ENCODE results near the gene PGS1. TPM values are rescaled to one million over a fixed set of nuclear protein-coding genes. Genes with fewer than 3 reads are reported as not detected.
"Not testable (repeated sequence)": the region's sequence is repeated elsewhere in the genome, so short reads cannot be mapped to it uniquely, and the experiment has no call there.

Gene PGS1
- polyA plus RNA-seq: 10 to 100 TPM; 17.0 to 27.5 (median 27.2) TPM

- Mint-ChIP-seq H3K4me1 (peaks cover 42 to 44% of the 10 kb centered on the region in 2 donors), H3K27ac (peak within 1 kb of the TSS; percentile 85 to 97 (median 92)), H3K27me3 (ENCODE audit: low read depth in 3 of 3) (peaks cover 0 to 22% (median 8%) of the 10 kb centered on the region in 3 donors), H3K9me3 (no peaks in the 10 kb centered on the region), H3K4me3 (peak within 1 kb of the TSS; percentile 90 to 97 (median 94)), H3K36me3 (no peaks in the 10 kb centered on the region)
- peak; percentile 84 to 86 (median 86) for DNase-seq
Measured at GRCh38 chr17:78378225-78379130, at the start of gene PGS1. PGS1 (plus strand) TSS chr17:78378649; CDS start chr17:78378666, 17 bp downstream.

GRCh38 chr17:78329263-78330059, 49.0 kb upstream of the PGS1 start:
- Mint-ChIP-seq H3K9me3 (peaks cover 0 to 1% (median 0%) of the 10 kb centered on the region in 6 donors), H3K27me3 (ENCODE audit: low read depth in 3 of 3) (peaks cover 0 to 14% (median 7%) of the 10 kb centered on the region in 3 donors), H3K4me3 (peak overlapping the region in 2 of 5 donors; percentile 23 to 42), H3K4me1 (peaks cover 19 to 22% of the 10 kb centered on the region in 2 donors), H3K27ac (peak overlapping the region in 2 of 6 donors; percentile 26 to 66), H3K36me3 (no peaks in the 10 kb centered on the region)
- DNase-seq: peak in 1 of 3 donors; percentile 30

- no peak overlapping the region for H3K4me3 Mint-ChIP-seq
- peaks cover 16 to 18% of the 10 kb centered on the region in 2 donors for H3K4me1 Mint-ChIP-seq
- no peaks in the 10 kb centered on the region for H3K36me3 Mint-ChIP-seq
- DNase-seq: no peak
- peak overlapping the region in 1 of 6 donors; percentile 36 for H3K27ac Mint-ChIP-seq
- peaks cover 0 to 1% (median 0%) of the 10 kb centered on the region in 6 donors for H3K9me3 Mint-ChIP-seq
- H3K27me3 Mint-ChIP-seq (ENCODE audit: low read depth in 3 of 3): peaks cover 1 to 14% (median 8%) of the 10 kb centered on the region in 3 donors
Measured at GRCh38 chr17:78330570-78331224, 47.8 kb upstream of the PGS1 start.

GRCh38 chr17:78331355-78331754, 47.1 kb upstream of the PGS1 start:
- Mint-ChIP-seq H3K27me3 (ENCODE audit: low read depth in 3 of 3) (peaks cover 1 to 11% (median 8%) of the 10 kb centered on the region in 3 donors), H3K4me1 (peaks cover 16 to 18% of the 10 kb centered on the region in 2 donors)
- not testable (repeated sequence) for H3K27ac Mint-ChIP-seq, H3K36me3 Mint-ChIP-seq, H3K9me3 Mint-ChIP-seq, DNase-seq, H3K4me3 Mint-ChIP-seq

GRCh38 chr17:78332991-78333390, 45.5 kb upstream of the PGS1 start:
- Mint-ChIP-seq H3K27ac (no peak overlapping the region), H3K27me3 (ENCODE audit: low read depth in 3 of 3) (peaks cover 1 to 11% (median 10%) of the 10 kb centered on the region in 3 donors), H3K4me1 (peaks cover 16 to 18% of the 10 kb centered on the region in 2 donors), H3K36me3 (no peaks in the 10 kb centered on the region), H3K4me3 (no peak overlapping the region), H3K9me3 (peaks cover 0 to 1% (median 0%) of the 10 kb centered on the region in 6 donors)
- DNase-seq: no peak

GRCh38 chr17:78335209-78335608, 43.2 kb upstream of the PGS1 start:
- Mint-ChIP-seq H3K27me3 (ENCODE audit: low read depth in 3 of 3) (peaks cover 1 to 12% (median 5%) of the 10 kb centered on the region in 3 donors), H3K9me3 (peaks cover 0 to 1% (median 0%) of the 10 kb centered on the region in 6 donors), H3K4me3 (no peak overlapping the region), H3K36me3 (no peaks in the 10 kb centered on the region), H3K27ac (no peak overlapping the region), H3K4me1 (peaks cover 7 to 9% of the 10 kb centered on the region in 2 donors)
- DNase-seq: no peak

- no peak overlapping the region for H3K4me3 Mint-ChIP-seq
- H3K27me3 Mint-ChIP-seq (ENCODE audit: low read depth in 3 of 3): peaks cover 1 to 12% (median 5%) of the 10 kb centered on the region in 3 donors
- H3K9me3 Mint-ChIP-seq: no peaks in the 10 kb centered on the region
- no peak for DNase-seq
- H3K27ac Mint-ChIP-seq: no peak overlapping the region
- peaks cover 11 to 16% of the 10 kb centered on the region in 2 donors for H3K4me1 Mint-ChIP-seq
- H3K36me3 Mint-ChIP-seq: no peaks in the 10 kb centered on the region
Measured at GRCh38 chr17:78337244-78338109, 41.0 kb upstream of the PGS1 start.

- no peaks in the 10 kb centered on the region for H3K36me3 Mint-ChIP-seq
- no peak overlapping the region for H3K27ac Mint-ChIP-seq
- DNase-seq: no peak
- H3K27me3 Mint-ChIP-seq (ENCODE audit: low read depth in 3 of 3): peaks cover 1 to 15% (median 3%) of the 10 kb centered on the region in 3 donors
- no peak overlapping the region for H3K4me3 Mint-ChIP-seq
- no peaks in the 10 kb centered on the region for H3K9me3 Mint-ChIP-seq
- H3K4me1 Mint-ChIP-seq: peaks cover 17 to 19% of the 10 kb centered on the region in 2 donors
Measured at GRCh38 chr17:78338486-78339259, 39.8 kb upstream of the PGS1 start.

- H3K27ac Mint-ChIP-seq: peak overlapping the region in 2 of 6 donors; percentile 35 to 83
- no peaks in the 10 kb centered on the region for H3K9me3 Mint-ChIP-seq
- no peaks in the 10 kb centered on the region for H3K36me3 Mint-ChIP-seq
- H3K4me1 Mint-ChIP-seq: peaks cover 30 to 33% of the 10 kb centered on the region in 2 donors
- H3K27me3 Mint-ChIP-seq (ENCODE audit: low read depth in 3 of 3): peaks cover 1 to 10% (median 3%) of the 10 kb centered on the region in 3 donors
- DNase-seq: no peak
- H3K4me3 Mint-ChIP-seq: peak overlapping the region; percentile 71 to 78 (median 73)
Measured at GRCh38 chr17:78340183-78340955, 38.1 kb upstream of the PGS1 start.

GRCh38 chr17:78341559-78342448, 36.6 kb upstream of the PGS1 start:
- peak; percentile 40 to 46 (median 45) for DNase-seq
- Mint-ChIP-seq H3K4me1 (peaks cover 30 to 36% of the 10 kb centered on the region in 2 donors), H3K36me3 (no peaks in the 10 kb centered on the region), H3K9me3 (no peaks in the 10 kb centered on the region), H3K27ac (no peak overlapping the region), H3K4me3 (peak overlapping the region in 3 of 5 donors; percentile 25 to 79 (median 68)), H3K27me3 (ENCODE audit: low read depth in 3 of 3) (peaks cover 1 to 9% (median 2%) of the 10 kb centered on the region in 3 donors)
